ENCODE results near the gene SLC38A7.
"Not testable (repeated sequence)": the region's sequence is repeated elsewhere in the genome, so short reads cannot be mapped to it uniquely, and the experiment has no call there.

SLC38A7 gene

GRCh38 chr16:58709333-58709732 lies 24.8 kb upstream of the SLC38A7 start:
- DNase-seq (ENCODE audit: low read depth, low spot score) = no peak
- no peak overlapping the region for H3K4me3 ChIP-seq (ENCODE audit: low read depth, low read length)
- no peak for TF ChIP-seq CTCF (IDR thresholded peaks at IDR 0.05; ENCODE audit: low read depth, low read length)
- in situ Hi-C loops (cut with HindIII; ENCODE audit: low sequenced_read_pairs) = no loop called here

- TF ChIP-seq CTCF (IDR thresholded peaks at IDR 0.05; ENCODE audit: low read depth, low read length) = no peak
- no peak for DNase-seq (ENCODE audit: low read depth, low spot score)
- H3K4me3 ChIP-seq (ENCODE audit: low read depth, low read length) = no peak overlapping the region
- in situ Hi-C loops (cut with HindIII; ENCODE audit: low sequenced_read_pairs) = no loop called here
Measured at GRCh38 chr16:58699151-58699550, 14.6 kb upstream of the SLC38A7 start.

- no peak for DNase-seq (ENCODE audit: low read depth, low spot score)
- in situ Hi-C loops (cut with HindIII; ENCODE audit: low sequenced_read_pairs) = no loop called here
- H3K4me3 ChIP-seq (ENCODE audit: low read depth, low read length) = no peak overlapping the region
- TF ChIP-seq CTCF (IDR thresholded peaks at IDR 0.05; ENCODE audit: low read depth, low read length) = no peak
Measured at GRCh38 chr16:58695368-58695767, 10.8 kb upstream of the SLC38A7 start.

- H3K4me3 ChIP-seq (ENCODE audit: low read depth, low read length) = no peak overlapping the region
- DNase-seq (ENCODE audit: low read depth, low spot score) = no peak
- in situ Hi-C loops (cut with HindIII; ENCODE audit: low sequenced_read_pairs) = no loop called here
- TF ChIP-seq CTCF (IDR thresholded peaks at IDR 0.05; ENCODE audit: low read depth, low read length) = no peak
Measured at GRCh38 chr16:58692450-58692849, 7.9 kb upstream of the SLC38A7 start.

- H3K4me3 ChIP-seq (ENCODE audit: low read depth, low read length); in situ Hi-C loops (cut with HindIII; ENCODE audit: low sequenced_read_pairs): not testable (repeated sequence)
- peak; percentile 14 for DNase-seq (ENCODE audit: low read depth, low spot score)
Measured at GRCh38 chr16:58686985-58687706, 2.6 kb upstream of the SLC38A7 start.

- in situ Hi-C loops (cut with HindIII; ENCODE audit: low sequenced_read_pairs) = no loop called here
- TF ChIP-seq CTCF (IDR thresholded peaks at IDR 0.05; ENCODE audit: low read depth, low read length) = no peak
Measured at GRCh38 chr16:58685084-58685449, 497 bp upstream of the SLC38A7 start.

GRCh38 chr16:58684001-58684353 lies 593 bp downstream of the SLC38A7 start:
- no peak for TF ChIP-seq CTCF (IDR thresholded peaks at IDR 0.05; ENCODE audit: low read depth, low read length)
- DNase-seq (ENCODE audit: low read depth, low spot score) = peak; percentile 6
- in situ Hi-C loops (cut with HindIII; ENCODE audit: low sequenced_read_pairs) = no loop called here
- peak overlapping the region; percentile 79 for H3K4me3 ChIP-seq (ENCODE audit: low read depth, low read length)

More at GRCh38 chr16:58685084-58685449, 497 bp upstream of the SLC38A7 start:
- DNase-seq (ENCODE audit: low read depth, low spot score) = no peak
- no peak overlapping the region for H3K4me3 ChIP-seq (ENCODE audit: low read depth, low read length)
